Measurements from ENCODE around the gene RPS26.
A peak's percentile ranks its signal among the peaks of the same experiment; 100 is the strongest.

Gene RPS26

DNA sequence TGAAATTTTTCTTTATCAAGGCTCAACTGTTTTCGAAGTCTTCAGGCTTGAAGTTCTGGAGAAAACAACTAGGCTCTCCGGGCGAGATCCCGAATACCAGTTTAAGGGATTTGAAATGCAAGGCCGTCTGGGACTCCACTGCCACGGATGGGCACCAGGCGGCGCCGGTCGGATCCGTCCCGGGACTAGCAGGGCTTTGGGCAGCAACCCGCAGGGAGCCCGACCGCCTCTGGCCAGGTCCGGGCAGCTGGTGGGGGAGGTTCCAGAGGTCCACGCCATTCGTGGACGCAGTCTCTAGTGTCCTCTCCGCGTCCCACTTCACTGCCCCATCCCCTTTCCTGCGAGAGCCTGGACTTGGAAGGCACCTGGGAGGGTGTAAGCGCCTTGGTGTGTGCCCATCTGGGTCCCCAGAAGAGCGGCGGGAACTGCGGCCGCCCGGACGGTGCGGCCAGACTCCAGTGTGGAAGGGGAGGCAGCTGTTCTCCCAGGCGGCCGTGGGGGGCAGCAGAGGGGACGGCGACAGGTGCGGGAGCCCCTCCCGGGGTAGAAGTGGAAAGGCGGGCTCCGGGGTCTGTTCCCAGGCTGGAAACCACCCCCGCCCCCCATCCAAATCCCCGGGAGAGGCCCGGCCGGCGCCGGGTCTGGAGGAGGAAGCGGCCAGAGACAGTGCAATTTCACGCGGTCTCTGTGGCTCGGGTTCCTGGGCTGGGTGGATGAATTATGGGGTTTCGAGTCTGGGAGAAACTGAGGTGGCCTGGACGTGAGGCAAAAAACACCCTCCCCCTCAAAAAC lies 37.4 kb downstream of the RPS26 start:
- peak; percentile 88 for DNase-seq

DNA sequence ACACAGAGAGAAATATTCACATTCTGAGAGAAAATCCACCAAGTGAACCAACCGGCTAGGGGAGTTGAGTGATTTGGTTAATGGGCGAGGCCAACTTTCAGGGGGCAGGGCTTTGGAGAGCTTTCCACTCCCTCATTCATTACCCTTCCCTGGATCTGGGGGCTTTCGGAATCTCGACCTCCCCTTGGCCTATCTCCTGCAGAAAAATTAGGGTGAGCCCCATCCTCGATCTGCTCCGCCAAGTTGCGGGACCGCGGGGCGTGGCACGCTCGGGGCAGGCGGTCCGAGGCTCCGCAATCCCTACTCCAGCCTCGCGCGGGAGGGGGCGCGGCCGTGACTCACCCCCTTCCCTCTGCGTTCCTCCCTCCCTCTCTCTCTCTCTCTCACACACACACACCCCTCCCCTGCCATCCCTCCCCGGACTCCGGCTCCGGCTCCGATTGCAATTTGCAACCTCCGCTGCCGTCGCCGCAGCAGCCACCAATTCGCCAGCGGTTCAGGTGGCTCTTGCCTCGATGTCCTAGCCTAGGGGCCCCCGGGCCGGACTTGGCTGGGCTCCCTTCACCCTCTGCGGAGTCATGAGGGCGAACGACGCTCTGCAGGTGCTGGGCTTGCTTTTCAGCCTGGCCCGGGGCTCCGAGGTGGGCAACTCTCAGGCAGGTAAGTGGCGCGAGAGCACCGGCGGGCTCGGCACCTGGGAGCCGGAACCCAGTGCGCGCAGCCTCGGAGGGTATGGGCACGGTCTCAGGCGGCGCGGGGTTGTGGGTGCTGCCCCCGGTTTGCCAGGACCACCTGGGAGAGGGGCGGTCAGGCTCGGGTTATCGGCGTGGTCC lies 38.2 kb downstream of the RPS26 start, which contains the start of gene ERBB3:
TSS of gene ERBB3 (plus strand) at position 443 of the 833 bp plus-strand sequence. CDS start at position 579, 136 bp downstream.
- peak; percentile 79 for DNase-seq

DNA sequence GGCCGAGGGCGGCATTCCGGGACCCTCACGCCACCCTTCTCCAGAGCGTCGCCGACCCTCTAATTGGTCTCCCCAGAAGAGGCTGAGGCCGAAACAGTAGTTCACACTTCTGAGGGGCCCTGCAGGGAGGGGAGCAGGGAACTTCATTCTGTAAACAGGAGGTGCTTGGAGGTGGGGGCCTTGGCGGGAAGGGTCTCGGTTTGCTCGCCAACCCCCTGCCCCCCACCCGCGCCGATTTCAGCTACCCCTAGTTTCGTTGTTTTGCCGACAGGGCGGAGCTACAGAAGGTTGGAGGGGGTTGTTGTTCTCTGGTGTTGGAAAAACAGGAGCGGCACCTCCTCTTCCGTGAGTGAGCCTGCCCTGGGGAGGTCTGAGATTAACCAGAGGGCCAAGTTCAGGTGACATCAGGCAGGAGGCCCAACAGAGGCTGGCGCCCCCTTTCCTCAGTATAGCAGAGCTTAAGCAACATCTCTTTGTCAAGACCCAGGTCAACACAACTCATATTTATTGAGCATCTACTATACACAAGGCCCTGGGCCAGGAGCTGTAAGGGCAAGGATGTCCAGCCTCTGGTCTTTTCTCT lies 38.9 kb downstream of the RPS26 start:
- DNase-seq: no peak

DNA sequence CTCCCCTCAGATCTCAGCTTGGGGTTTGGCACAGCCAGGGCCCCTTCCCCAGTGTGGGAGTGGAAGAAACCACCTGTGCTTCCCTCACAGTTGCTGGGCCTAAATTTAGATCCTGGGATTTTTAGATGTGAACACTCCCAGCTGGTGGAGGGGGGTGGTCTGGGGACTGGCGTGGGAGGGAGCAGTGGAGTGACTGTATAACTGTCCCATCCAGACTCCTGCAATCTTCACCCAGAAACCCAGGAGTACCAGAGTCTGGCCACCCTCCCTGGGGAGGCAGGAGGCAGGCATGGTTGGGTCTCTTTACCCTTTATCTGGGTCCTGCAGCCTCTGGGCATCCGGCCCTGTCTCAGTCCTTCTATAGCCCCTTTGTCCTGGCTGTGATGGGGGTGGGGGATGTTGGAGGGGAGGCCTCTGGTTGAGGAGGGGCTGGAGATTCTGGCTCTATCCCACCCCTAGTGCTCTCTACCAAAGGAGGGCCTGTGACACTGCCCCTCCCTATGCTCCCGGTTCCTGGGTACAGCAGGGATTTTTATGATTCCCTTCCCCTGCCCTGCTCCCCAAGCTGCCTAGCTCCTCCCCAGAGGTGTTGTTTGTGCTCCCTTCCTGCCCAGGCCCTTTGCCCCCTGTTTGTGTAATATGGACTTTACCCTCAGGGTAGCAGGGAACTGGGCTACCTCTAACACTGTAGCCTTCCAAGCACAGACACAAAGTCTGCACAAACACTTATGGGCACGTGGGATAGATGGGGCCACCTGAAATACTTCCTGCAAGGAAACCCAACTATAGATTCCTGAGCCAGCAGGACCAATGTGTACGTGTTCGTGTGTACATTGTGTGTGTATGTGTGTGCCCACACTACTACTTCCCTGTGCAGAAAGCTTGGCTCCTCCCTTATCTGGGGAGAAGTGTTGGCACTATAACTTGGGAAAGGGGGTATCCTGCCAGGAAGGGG lies 40.0 kb downstream of the RPS26 start:
- peak; percentile 66 for DNase-seq

DNA sequence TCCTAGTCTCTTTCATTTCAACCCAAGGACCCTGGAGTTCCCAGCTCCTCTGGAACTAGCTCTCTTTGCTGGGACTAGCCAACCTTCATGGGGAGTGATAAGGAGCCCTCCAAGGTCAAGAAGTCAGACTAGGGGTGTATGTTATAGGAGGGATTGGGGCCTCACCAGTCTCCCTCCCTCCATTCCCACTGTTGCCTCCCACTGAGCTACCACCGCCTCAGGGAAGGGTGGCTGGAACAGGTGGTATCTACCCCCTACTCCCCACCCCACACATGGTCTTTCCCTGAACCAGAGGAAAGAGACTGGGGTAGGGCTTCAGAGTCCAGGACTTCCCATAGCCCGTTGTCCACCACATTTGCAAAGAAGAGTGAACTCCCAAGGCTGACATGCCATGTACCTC lies 40.7 kb downstream of the RPS26 start:
- no peak for DNase-seq

DNA sequence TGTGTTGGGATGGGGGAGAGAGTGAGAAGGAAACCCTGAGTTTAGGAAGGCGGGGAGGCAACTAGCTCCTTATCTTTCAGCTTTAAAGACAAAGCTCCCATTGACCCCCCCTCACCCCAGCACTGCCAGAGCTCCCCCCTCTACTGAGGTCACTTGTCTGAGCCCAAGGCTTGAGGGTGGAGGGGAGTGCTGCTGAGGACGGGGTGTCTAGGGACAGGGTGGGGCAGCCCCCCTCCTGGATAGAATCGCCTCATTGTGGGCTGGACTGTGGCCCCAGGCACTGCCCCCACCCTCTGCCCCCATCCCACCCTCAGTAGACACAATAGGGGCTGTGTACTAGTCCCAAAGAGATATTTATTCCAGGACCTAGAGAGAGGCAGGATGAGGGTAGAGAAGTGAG lies 41.2 kb downstream of the RPS26 start:
- DNase-seq: no peak

DNA sequence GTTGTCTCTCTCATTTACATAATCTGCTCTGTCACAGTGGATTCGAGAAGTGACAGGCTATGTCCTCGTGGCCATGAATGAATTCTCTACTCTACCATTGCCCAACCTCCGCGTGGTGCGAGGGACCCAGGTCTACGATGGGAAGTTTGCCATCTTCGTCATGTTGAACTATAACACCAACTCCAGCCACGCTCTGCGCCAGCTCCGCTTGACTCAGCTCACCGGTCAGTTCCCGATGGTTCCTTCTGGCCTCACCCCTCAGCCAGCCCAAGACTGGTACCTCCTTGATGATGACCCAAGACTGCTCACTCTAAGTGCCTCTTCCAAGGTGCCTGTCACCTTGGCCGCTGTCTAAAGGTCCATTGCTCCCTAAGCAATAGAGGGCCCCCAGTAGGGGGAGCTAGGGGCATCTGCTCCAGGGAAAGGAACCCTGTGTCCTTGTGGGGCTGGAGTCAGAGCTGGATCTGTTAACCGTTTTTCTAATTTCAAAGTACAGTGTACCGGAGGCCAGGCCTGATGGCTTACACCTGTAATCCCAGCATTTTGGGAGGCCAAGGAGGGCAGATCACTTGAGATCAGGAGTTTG lies 43.3 kb downstream of the RPS26 start:
- DNase-seq: no peak

DNA sequence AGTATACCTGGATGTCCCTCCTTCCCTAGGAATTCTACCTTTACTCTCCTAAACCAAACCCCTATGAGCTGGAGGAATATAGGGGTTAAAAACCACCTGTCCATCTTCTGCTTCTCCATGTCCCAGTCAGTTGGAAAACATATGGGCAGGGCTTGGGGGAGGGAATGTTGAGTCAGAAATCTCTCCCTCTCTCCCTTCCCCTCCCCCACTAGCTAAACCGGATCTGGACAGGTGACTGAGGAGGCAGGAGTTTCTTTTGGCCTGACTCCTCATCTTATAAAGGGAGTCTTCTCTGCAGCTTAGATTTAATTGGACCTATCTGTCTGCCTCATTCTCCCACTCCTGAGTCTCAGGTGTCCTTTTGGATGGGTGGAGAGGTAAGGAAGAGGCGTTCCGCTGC lies 44.4 kb downstream of the RPS26 start:
- no peak for DNase-seq

DNA sequence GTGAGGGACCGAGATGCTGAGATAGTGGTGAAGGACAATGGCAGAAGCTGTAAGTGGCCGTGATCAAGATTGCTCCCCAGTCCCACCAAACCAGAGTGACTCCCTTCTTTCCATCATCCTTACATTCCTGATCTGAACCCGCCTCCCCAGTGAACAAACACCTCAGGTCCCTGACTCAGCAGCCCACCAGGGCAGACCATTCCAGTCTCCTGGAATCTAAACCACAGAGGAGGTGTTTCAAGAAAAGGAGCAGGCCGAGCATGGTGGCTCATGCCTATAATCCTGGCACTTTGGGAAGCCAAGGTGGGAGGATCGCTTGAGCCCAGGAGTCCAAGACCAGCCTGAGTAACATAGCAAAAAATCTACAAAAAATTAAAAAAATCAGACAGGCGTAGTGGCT lies 44.9 kb downstream of the RPS26 start:
- no peak for DNase-seq

DNA sequence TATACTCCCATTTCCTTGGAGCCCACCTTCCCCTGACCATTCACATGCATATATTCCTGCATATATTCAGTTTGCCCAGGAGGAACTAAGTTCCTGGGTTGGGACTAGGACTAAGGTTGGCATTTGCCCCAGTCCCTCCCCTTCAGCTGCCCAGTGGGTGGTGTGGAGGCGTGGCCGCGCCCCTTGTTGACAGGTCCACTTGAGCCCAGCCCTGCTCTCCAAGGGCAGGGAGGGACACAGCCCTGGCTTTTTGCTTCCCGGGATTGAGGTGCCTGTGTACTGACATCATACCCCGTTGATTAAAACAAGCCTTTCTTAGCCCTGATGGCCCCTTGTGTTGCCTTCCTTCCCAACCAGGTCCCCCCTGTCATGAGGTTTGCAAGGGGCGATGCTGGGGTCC lies 45.5 kb downstream of the RPS26 start:
- DNase-seq: no peak

Data from femur (tissue), 1 donor.